Measurements from ENCODE around the gene C16orf89.
"Not testable (repeated sequence)": the region's sequence is repeated elsewhere in the genome, so short reads cannot be mapped to it uniquely, and the experiment has no call there.

Gene C16orf89

DNA sequence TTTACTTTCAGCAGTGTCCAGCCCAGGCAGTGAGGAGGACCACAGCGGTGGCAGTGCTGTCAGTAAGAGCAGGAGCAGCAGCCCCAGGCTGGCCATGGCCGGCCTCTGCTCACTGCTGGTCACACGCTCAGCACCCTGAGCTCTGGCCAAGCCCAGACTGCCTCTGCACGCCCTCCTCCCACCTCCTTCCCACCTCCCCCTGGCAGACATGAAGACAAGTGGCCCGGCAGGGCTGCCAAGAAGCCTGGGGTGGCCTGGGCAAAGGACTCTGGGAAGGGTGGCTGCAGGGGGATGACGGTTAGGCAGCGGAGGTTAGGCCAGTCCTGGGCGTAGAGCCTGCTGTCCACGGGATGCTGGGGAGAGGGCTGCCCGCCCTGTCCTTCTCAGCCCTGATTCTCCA lies at the start of gene C16orf89:
C16orf89 (minus strand) TSS at position 144 of the 400 bp plus-strand sequence; CDS start at position 96, 48 bp downstream.
- TF ChIP-seq, protein P1, sequence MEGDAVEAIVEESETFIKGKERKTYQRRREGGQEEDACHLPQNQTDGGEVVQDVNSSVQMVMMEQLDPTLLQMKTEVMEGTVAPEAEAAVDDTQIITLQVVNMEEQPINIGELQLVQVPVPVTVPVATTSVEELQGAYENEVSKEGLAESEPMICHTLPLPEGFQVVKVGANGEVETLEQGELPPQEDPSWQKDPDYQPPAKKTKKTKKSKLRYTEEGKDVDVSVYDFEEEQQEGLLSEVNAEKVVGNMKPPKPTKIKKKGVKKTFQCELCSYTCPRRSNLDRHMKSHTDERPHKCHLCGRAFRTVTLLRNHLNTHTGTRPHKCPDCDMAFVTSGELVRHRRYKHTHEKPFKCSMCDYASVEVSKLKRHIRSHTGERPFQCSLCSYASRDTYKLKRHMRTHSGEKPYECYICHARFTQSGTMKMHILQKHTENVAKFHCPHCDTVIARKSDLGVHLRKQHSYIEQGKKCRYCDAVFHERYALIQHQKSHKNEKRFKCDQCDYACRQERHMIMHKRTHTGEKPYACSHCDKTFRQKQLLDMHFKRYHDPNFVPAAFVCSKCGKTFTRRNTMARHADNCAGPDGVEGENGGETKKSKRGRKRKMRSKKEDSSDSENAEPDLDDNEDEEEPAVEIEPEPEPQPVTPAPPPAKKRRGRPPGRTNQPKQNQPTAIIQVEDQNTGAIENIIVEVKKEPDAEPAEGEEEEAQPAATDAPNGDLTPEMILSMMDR (IDR thresholded peaks at IDR 0.05; ENCODE audit: low read depth, low read length), result no peak
- H3K4me3 ChIP-seq (ENCODE audit: low read depth, low read length), result no peak within 1 kb of the TSS
- in situ Hi-C loops (cut with HindIII; ENCODE audit: low sequenced_read_pairs), result no loop called here
- no peak for DNase-seq (ENCODE audit: low read depth, low spot score)

DNA sequence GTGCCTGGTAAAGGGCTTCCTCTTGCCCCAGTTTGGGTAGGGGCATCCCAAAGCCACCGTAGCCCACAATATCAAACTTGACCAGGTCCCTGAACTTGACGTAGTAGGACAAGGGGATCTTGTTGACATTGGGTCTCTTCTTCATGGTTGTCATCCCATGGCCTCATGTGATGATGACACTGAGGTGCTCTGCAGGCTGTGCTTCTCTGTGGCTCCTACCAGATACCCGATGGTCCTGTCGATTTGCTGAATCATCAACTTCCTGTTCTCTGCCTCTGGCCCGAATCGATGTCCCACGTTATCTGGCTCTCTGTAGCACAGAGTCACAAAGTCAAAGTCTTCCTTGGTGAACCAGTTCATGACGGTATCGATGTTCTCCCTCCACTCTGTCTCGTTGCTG lies 45.2 kb upstream of the C16orf89 start:
- H3K4me3 ChIP-seq (ENCODE audit: low read depth, low read length); in situ Hi-C loops (cut with HindIII; ENCODE audit: low sequenced_read_pairs); DNase-seq (ENCODE audit: low read depth, low spot score): not testable (repeated sequence)

DNA sequence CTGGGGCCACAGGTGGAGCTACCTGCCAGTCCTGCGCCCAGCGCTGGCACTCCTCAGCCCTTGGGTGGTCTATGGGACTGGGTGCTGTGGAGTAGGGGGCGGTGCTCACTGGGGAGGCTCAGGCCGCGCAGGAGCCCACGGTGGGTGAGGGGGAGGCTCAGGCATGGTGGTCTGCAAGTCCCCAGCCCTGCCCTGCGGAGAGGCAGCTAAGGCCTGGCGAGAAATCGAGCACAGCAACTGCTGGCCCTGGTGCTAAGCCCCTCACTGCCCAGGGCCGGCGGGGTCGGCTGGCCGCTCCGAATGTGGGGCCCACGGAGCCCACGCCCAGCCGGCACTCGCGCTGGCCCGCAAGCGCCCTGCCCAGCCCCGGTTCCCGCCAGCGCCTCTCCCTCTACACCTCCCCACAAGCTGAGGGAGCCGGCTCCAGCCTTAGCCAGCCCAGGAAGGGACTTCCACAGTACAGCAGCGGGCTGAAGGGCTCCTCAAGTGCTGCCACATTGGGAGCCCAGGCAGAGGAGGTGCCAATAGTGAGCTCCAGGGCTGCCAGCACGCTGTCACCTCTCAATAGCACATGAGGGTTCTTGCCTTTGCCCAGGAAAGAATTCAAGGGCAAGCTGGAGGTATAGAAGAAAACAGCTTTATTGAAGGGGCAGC lies 42.9 kb upstream of the C16orf89 start:
- in situ Hi-C loops (cut with HindIII; ENCODE audit: low sequenced_read_pairs), result no loop called here
- no peak for DNase-seq (ENCODE audit: low read depth, low spot score)
- H3K4me3 ChIP-seq (ENCODE audit: low read depth, low read length), result no peak overlapping the region
- TF ChIP-seq, protein P1 (IDR thresholded peaks at IDR 0.05; ENCODE audit: low read depth, low read length), result no peak

GRCh38 chr16:5105039-5105438 lies 39.3 kb upstream of the C16orf89 start:
- in situ Hi-C loops (cut with HindIII; ENCODE audit: low sequenced_read_pairs); DNase-seq (ENCODE audit: low read depth, low spot score); H3K4me3 ChIP-seq (ENCODE audit: low read depth, low read length): not testable (repeated sequence)

- H3K4me3 ChIP-seq (ENCODE audit: low read depth, low read length); in situ Hi-C loops (cut with HindIII; ENCODE audit: low sequenced_read_pairs); DNase-seq (ENCODE audit: low read depth, low spot score): not testable (repeated sequence)
These were observed 37.7 kb upstream of the C16orf89 start for GRCh38 chr16:5103296-5104032.

DNA sequence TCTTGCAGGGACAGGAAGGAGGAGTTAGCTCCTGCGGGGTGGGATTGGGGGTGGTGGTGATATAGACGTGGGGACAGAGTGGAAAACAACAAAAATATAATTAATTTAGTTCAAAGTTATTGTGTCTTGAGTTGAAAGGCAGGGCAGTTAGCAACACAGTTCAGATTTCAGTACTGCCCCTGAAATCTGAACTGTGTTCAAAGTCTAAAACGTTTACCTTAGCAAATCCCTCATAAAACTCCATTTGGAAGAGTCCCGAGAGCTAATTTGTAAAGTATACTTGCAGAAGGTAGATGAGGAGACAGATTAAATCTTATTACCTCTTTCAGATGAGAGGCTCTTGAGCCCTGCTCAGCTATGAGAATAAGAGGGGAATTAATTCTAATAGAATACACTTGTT lies 33.4 kb upstream of the C16orf89 start:
- H3K4me3 ChIP-seq (ENCODE audit: low read depth, low read length); in situ Hi-C loops (cut with HindIII; ENCODE audit: low sequenced_read_pairs): not testable (repeated sequence)

GRCh38 chr16:5098221-5099159 lies 32.7 kb upstream of the C16orf89 start:
- H3K4me3 ChIP-seq (ENCODE audit: low read depth, low read length), result peak overlapping the region; percentile 57
- in situ Hi-C loops (cut with HindIII; ENCODE audit: low sequenced_read_pairs), result not testable (repeated sequence)
- DNase-seq (ENCODE audit: low read depth, low spot score), result peak; percentile 58

More for the DNA sequence above, 33.4 kb upstream of the C16orf89 start:
- not testable (repeated sequence) for DNase-seq (ENCODE audit: low read depth, low spot score)

DNA sequence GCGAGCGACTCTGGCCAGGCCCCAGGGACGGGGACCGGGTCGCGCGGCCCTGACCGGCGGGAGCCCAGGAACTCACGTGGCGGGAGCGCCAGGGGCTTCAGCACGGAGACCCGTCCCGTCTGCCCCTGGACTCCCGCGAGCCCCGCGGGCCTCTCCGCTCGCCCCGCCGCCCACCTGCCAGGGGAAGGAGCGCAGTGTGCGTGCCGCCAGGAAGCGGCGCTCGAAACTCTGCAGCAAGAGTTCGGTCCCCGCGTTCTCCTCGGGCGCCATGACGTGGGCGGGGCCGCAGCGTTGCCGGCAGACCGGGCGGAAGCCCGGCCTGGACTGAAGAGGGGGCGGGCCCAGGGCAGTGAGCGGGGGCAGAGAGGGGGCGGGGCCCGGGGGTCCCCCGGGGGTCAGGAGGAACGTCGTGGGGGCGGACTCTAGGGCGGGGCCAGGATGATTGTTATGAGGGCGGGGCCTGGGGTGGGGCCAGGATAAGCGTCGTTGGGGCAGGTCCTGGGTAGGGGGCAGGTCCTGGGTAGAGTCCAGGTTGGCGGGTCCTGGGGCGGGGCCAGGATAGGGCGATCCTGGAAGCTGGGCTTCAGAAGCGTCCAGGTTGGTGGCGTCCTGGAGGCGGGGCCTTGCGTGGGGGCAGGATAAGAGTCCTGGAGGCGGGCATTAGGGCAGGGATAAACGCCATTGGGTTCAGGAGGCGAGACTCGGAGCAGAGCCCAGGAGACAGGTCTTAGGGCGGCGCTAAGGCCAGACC lies 31.9 kb upstream of the C16orf89 start, which contains the start of gene EEF2KMT:
EEF2KMT (minus strand) TSS at position 326 of the 751 bp plus-strand sequence; CDS start at position 270, 56 bp downstream.
- H3K4me3 ChIP-seq (ENCODE audit: low read depth, low read length), result peak within 1 kb of the TSS; percentile 57
- DNase-seq (ENCODE audit: low read depth, low spot score), result peak; percentile 99
- in situ Hi-C loops (cut with HindIII; ENCODE audit: low sequenced_read_pairs), result not testable (repeated sequence)

DNA sequence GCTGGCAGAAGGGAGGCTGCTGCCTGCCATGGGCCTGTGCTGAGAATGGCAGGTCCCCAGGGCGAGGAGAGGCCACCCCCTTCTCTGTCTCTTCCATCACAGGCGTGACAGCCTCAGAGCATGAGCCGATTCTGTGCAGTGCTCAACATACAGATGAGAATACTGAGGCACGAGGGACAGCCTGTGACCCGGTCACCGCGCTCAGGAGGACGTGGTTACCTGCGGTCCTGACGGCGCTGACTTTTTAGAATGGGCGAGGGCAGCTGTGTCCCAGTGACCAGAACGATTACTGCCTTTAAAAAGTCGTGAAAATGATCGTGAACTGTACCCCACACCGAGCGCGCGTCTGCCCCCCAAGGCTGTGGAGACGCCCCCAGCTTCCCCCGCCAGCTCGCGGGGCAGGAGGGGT lies 31.3 kb upstream of the C16orf89 start:
- DNase-seq (ENCODE audit: low read depth, low spot score); in situ Hi-C loops (cut with HindIII; ENCODE audit: low sequenced_read_pairs): not testable (repeated sequence)
- peak overlapping the region; percentile 57 for H3K4me3 ChIP-seq (ENCODE audit: low read depth, low read length)

DNA sequence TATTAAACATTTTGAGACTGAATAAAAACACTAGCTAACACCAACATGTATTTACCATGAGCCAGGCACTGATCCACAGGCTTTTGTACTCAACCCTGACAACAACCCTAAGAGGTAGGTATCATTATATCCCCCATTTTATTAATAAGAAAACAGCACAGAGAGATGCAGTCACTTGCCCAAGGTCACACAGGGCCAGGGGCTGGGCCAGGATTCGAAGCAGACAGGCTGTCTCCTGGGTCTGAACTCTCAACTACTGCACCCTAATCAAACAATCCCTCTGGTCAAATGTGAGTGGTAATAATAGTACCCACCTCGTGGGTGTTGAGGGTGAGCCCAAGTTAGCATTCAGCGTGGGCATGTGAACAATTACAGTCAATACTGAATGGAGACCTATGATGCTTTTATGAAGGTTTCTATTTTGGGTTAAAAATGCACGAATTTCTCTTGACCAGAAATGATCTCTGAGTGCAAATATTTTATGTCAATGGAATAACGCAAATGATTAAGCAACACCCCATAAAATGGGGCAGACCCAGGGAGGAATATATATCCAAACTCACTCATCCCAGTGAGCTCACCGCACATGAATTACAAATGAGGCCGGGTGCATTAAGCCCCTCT lies 30.8 kb upstream of the C16orf89 start:
- in situ Hi-C loops (cut with HindIII; ENCODE audit: low sequenced_read_pairs), result not testable (repeated sequence)

GRCh38 chr16:5095145-5095830 lies 29.5 kb upstream of the C16orf89 start:
- DNase-seq (ENCODE audit: low read depth, low spot score); H3K4me3 ChIP-seq (ENCODE audit: low read depth, low read length); in situ Hi-C loops (cut with HindIII; ENCODE audit: low sequenced_read_pairs): not testable (repeated sequence)

More for the DNA sequence above, 30.8 kb upstream of the C16orf89 start:
- peak overlapping the region; percentile 57 for H3K4me3 ChIP-seq (ENCODE audit: low read depth, low read length)
- not testable (repeated sequence) for DNase-seq (ENCODE audit: low read depth, low spot score)

GRCh38 chr16:5093746-5094145 lies 28.0 kb upstream of the C16orf89 start:
- DNase-seq (ENCODE audit: low read depth, low spot score); H3K4me3 ChIP-seq (ENCODE audit: low read depth, low read length); in situ Hi-C loops (cut with HindIII; ENCODE audit: low sequenced_read_pairs): not testable (repeated sequence)

GRCh38 chr16:5093081-5093480 lies 27.3 kb upstream of the C16orf89 start:
- H3K4me3 ChIP-seq (ENCODE audit: low read depth, low read length); DNase-seq (ENCODE audit: low read depth, low spot score); in situ Hi-C loops (cut with HindIII; ENCODE audit: low sequenced_read_pairs): not testable (repeated sequence)

Measured in astrocyte of the spinal cord (primary cell).